OCI-LY3 (cell line): ENCODE measurements around the gene SDK1.

Experiments used
- EZH2phosphoT487 ChIP-seq: fragments of 200-600 bp; shearing (Covaris generic); IDR thresholded peaks from 2 replicates; pipeline ENCODE4 v1.6.1; 2018; ENCODE audit warnings: antibody characterized with exemption, mixed run types, low read depth
- TF ChIP-seq, protein P1 (sequence below): fragments of 200-600, 300-600 bp; sonication (generic); IDR thresholded peaks from 2 replicates; pipeline ENCODE4 v1.5.1; 2014; ENCODE audit warnings: antibody characterized with exemption, low read length, low read depth

DNA sequence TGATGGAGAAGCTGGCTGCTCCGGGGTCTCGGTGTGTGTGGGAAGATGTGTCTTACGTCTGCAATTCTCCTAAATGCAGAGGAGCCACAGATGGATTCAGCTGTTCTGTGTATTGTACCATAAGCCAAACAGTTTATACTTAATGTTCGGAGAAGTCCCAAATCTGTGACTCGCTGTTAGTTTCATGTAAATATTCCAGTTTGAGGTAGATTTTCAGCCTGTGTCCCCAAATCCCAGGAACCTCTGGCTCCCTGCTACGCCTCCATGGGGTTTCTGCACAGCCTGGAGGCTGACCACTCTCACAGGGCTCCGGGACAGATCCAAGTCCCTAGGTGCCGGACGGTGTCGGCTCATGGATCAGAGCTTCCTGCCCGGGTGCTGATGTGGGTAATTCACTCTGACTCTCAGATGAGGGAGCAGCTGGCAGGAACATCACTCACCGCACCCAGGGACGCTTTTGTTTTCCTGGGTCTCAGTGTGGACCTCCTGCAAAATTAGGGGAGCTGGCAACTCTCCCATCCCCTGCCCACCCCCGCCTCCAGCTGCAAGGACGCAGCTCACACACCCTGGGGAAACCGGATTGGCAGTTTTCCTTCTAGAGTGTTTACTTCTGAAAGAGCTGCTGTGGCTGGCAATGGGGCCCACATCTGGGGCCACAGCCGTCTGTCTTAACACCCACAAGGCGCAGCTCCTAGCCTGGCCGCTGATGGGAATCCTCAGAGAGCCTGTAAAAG is 960.0 kb downstream of the SDK1 start:
- TF ChIP-seq, protein P1, sequence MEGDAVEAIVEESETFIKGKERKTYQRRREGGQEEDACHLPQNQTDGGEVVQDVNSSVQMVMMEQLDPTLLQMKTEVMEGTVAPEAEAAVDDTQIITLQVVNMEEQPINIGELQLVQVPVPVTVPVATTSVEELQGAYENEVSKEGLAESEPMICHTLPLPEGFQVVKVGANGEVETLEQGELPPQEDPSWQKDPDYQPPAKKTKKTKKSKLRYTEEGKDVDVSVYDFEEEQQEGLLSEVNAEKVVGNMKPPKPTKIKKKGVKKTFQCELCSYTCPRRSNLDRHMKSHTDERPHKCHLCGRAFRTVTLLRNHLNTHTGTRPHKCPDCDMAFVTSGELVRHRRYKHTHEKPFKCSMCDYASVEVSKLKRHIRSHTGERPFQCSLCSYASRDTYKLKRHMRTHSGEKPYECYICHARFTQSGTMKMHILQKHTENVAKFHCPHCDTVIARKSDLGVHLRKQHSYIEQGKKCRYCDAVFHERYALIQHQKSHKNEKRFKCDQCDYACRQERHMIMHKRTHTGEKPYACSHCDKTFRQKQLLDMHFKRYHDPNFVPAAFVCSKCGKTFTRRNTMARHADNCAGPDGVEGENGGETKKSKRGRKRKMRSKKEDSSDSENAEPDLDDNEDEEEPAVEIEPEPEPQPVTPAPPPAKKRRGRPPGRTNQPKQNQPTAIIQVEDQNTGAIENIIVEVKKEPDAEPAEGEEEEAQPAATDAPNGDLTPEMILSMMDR, result no peak
- TF ChIP-seq EZH2phosphoT487, result no peak
